Measurements from ENCODE around the gene MTMR3. TPM values are rescaled to one million over a fixed set of nuclear protein-coding genes. Genes with fewer than 3 reads are reported as not detected.

Gene MTMR3
- total RNA-seq, 2 experiments from 2014 or later, result 12.2 to 14.0 TPM

DNA sequence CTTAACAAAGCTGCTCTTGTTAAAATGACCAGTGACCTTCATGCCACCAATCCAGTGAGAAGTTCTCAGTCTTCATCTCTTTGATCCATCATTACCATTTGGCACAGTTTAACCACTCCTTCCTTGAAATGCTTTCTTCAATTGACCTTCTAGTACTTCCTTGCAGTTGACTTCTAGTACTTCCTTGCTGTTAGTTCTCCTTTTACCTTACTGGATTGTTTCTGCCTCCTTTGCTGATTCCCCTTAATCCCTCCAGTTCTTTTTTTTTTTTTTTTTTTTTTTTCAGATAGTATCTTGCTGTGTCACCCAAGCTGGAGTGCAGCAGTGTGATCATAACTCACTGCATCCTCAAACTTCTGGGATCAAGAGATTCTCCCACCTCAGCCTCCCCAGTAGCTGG lies 131.3 kb downstream of the MTMR3 start:
- ChIA-PET CTCF (interaction anchor here (1.8 kb wide), 1 partner anchor 9 kb away, joined by 5 read pairs; no protein-coding TSS in a partner anchor), POLR2A (no interaction called here)

DNA sequence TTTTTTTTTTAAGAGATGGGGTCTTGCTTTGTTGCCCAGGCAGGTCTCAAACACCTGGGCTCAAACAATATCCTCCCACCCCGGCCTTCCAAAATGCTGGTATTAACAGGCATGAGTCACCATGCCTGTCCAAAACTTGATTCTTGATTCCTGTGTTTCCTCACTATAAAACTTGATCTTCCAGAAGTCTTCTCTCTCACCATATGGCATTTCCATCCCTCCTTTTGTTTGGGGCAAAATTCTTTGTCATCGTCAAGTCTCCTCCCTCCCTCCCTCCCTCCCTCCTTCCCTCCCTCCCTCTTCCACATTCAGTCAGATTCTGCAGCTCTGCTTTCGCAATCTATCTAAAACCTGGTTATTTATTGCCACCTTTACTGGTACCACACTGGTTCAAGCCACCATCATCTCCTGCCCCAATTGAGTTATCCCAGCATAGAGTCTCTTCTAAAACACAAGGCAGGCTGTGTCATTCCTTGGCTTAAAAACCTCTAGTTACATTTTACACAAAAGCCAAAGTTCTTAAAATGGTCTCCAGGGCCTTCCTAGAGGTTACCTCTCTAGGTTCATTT lies 132.3 kb downstream of the MTMR3 start:
- POLR2A ChIA-PET, result no interaction called here
- CTCF ChIA-PET, result interaction anchor here (1.8 kb wide), 1 partner anchor 10 kb away, joined by 5 read pairs; no protein-coding TSS in a partner anchor

DNA sequence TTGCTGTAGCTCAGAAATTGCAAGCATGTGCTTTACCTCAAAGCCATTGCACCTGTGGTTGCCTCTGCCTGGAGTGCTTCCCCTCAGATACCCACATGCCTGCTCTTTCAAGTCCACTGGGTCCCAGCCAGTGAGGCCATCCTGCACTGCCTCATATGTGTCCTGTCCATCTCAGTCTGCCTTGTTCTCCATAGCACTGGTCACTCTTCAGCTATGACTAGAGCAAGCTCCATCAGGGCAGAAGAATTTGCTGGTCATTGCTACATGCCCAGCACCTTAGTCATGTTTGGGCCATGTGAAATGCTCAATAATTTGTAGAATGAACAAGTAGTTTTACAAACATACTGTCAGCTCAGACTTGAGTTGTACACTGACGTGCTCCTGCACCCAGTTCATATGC lies 132.9 kb downstream of the MTMR3 start:
- ChIA-PET CTCF (no interaction called here), POLR2A (no interaction called here)

DNA sequence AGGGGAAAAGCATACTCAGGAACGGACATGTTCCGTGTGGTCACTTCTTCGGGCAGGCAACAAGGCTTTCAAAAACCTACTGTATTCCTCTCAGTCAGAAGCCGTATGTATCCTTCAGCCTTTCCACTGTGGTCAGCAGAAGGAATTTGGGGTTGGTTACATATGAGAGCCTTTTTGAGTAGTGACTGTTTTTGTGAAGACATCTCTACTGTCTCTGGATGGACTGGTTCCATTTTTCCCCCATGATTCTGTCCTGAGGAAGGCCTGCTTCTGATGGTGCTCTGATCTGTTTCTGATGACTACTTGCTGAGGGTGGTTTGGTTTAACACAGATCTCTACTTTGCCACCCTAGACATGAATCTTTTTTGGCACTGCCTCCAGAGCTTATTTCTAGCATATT lies 133.6 kb downstream of the MTMR3 start:
- POLR2A ChIA-PET, result no interaction called here
- CTCF ChIA-PET, result no interaction called here

DNA sequence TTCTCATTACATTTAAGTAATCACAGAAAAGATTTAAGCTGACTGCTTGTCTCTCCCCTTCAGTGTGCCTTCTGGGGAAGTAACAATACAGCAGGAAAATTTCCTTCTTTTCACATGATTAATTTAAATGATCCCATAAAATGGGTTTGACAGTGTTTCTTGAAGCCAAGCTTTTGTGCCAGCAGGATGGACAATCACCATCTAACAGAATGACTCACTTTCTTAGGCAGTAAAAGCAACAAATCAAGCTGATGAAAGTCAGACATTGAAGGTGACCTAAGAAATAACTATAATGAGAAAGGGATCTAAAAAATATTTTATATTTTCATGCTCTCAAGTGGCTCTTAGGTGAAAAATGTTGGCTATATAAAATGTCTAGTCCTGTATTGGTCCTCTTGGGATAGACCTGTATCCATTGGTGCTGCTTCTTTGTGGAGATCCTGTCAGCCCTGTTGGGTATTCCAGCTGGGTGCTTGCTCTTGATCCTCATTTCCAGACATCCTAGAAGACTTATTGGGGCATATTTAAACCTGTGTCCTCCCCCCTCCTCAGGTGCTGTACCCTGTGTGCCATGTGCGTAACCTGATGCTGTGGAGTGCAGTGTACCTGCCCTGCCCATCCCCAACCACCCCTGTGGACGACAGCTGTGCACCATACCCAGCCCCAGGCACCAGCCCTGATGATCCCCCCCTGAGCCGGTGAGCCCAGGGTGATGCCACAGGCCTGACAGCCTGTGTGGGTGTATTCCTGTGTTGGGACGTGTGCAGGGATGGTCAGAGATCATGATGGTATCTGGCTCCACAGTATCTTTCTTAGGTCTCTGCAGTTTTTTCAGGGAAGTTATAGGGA lies 134.6 kb downstream of the MTMR3 start:
- POLR2A ChIA-PET, result no interaction called here
- CTCF ChIA-PET, result no interaction called here

DNA sequence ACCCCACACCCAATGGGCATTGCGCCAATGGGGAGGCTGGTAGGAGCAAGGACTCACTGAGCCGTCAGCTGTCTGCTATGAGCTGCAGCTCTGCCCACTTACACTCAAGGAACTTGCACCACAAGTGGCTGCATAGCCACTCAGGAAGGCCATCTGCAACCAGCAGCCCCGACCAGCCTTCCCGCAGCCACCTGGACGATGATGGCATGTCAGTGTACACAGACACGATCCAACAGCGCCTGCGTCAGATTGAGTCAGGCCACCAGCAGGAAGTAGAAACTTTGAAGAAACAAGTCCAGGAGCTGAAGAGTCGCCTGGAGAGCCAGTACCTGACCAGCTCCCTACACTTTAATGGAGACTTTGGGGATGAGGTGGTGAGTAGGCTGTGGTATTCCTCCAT lies 137.5 kb downstream of the MTMR3 start:
- ChIA-PET POLR2A (no interaction called here), CTCF (no interaction called here)

DNA sequence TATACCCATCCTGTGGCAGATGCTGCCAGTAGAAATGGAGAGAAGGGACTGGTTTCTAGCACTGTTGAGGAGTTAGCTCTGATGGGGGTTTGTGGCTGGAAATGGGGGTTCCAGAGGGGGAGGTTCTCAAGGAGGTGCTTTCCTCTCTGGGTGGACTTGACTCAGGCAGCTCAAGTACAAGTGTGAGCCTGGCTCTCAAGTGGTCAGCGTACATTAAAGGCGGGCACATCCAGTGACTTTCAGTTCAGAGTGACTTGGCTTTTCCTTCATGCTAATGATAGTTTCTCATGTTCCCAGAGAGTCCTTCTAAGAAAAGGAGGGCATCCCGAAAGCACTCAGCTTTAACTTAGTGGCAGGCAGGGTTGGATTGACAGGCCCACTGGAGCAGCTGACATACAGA lies 138.4 kb downstream of the MTMR3 start:
- ChIA-PET CTCF (no interaction called here), POLR2A (no interaction called here)

DNA sequence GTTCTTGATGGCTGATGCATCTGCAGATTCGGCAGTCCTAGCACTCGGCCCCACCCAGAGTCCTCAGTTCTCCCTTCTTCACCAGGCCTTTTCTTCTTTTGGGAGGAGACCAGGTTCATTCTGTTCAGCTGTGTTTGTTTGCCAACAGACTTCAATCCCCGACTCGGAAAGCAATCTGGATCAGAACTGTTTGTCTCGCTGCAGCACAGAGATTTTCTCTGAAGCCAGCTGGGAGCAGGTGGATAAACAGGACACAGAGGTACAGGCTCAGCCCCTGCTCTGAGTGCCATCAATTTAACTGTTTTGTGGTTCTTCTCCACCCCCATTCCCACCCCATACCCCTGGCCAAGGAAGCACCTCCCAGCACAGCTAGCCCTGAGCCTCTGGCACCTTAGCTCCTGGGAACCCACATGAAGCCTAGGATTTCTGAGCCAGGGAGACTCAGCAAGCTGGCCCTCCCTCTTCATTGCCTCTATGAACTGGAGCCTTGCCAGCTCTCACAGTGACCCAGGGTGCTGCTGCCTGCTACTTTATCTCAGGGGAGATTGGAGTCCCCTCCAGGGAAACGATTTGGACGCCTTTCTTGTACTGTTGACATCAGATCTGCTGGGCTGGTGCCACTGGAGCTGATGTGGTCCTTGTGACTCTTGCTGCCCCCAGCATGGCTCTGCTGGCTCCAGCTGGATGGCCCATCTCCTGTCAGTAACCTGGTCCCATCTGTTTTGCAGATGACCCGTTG lies 139.1 kb downstream of the MTMR3 start:
- ChIA-PET POLR2A (no interaction called here), CTCF (no interaction called here)

DNA sequence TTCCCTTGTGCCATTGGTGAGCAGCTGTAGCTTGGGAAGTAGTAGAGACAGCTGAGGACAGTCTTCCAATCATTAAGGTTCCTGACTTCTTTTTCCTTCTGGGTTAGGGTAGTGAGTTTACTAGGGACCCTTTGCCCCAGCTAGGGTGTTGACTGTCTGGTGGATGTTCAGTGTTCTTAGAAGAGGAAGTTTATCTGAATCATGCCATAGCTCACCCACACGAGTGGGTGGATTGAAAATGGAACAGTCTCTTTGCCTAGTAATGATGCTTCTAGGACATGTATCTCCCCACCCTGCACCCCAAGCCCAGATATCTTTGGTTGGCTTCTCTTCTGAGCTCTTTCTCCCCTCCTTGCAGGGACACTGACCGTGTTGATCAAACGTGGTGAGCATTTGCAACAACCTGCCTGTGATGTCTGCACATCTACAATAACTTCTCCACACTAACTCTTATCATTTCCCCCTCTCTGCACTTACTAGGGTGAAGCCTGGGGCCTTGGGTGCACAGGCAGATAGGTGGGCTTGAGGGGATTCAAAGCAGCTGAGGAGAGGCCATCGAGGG lies 140.2 kb downstream of the MTMR3 start:
- ChIA-PET CTCF (no interaction called here), POLR2A (interaction anchor here (0.7 kb wide), 1 partner anchor 495 kb away, joined by 3 read pairs; no protein-coding TSS in a partner anchor)

DNA sequence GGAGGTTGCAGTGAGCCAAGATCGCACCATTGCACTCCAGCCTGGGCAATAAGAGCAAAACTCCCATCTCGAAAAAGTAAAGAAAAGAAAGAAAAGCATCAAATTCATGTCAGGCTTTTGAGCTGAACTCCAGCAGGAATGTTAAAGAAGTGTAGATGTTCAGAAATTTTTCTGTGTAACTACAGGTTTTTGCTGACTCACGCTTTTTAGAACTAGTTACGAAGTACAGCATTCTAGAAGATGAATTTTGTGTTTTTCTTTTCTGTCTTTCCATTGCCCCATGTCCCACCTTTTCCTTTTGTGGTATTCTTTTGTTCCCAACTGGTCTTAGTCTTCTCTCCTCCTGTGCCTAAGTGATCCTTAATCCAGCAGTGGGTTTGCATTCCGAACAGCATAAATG lies 141.3 kb downstream of the MTMR3 start:
- POLR2A ChIA-PET, result no interaction called here
- CTCF ChIA-PET, result no interaction called here

DNA sequence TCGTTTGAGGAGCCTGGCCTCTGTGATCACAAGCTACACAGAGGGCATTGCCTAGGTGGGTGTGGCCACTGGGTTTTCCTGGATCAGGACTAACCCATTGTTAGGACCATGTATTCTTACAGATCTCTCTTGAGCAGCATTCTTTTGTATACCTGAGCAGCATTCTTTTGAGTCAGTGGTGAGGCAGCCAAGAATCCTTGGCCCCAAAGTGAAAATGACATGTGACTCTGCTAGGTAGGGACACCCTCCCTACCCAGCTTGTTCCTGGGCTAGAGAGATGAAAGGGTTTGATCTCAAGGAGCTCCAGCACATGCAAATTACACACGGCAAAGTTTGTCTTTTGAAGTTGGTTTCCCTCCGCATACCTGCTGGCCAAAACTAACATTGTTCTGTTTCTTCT lies 142.2 kb downstream of the MTMR3 start:
- POLR2A ChIA-PET, result no interaction called here
- CTCF ChIA-PET, result no interaction called here

DNA sequence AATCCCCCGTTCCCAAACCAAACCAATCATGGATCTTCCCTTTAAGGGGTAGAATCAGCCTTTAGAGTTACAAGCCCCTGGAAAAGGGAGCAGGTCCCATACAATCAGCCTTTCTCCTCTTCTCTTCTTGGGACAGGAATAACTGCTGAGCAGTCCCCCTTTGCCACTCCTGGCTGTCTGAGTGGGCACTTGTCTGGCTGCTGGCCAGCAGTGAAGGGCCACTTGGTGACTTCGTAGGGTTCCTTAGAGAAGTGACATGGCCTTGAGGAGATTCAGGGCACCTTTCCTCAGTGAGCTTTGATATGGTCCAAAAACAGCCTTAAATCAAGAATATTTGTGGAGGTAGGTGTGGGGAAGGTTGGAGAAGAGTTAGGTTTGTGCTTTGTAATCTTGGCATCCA lies 143.8 kb downstream of the MTMR3 start:
- ChIA-PET CTCF (no interaction called here), POLR2A (no interaction called here)

DNA sequence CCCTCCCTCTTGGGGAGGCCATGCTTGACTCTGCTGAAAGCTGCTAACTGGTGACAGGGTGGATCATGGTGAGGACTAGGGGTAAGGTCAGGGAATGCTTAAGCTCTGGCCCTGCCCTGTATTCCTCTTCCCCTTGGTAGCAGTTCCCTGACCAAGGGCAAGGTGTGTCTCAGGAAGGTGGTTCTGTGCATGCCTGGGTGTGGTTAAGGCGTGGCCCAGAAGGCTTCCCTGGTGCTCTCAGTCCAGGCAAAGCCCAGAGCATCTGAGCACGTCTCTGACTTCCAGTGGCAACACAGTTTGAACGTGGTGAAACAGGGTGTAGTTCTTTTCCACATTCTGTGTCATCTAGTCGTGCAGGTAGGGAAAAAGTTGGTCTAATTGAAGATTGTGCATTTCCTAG lies 144.2 kb downstream of the MTMR3 start:
- CTCF ChIA-PET, result no interaction called here

DNA sequence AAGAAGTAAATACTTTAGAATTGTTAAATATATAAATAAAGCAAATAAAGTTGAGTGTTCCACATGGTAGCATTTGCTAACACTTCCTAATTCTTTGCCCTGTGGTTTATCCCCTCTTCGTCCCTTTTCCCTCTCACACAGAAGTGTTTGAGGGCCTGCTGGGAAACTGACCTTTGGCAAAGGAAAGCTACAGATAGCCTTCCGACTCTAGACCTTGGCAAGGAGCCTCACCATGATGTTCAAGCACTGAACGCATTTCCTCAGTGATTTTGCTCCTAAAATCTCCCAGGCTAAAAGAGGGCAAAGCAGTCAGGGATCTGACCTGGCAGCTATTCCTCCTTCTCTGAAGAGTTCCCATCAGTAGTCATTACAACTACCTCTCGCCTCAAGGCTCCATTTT lies 144.8 kb downstream of the MTMR3 start:
- ChIA-PET CTCF (no interaction called here), POLR2A (no interaction called here)

More for the DNA sequence above, 144.2 kb downstream of the MTMR3 start:
- POLR2A ChIA-PET, result no interaction called here

DNA sequence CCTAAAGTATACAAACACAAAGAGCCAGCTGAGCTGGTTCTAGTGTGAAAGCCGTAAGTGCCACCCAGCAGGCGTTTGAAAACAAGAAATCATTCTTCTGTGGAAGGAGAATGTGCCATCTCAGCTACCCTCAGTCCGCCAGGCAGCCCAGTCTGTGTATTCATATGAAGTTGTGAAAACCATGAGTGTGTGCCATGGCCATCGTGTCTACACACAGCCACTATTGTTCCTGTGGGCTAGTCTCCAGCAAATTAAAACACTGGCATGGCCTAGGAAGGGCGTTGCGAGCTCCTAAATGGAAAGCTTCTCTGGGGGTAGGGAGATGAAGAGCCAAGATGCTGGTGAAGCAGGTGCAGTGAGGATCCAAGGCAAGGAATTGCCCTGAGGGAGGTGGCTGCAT lies 145.8 kb downstream of the MTMR3 start:
- ChIA-PET POLR2A (no interaction called here), CTCF (interaction anchor here (0.9 kb wide), 1 partner anchor 14 kb away, joined by 3 read pairs; no protein-coding TSS in a partner anchor)

DNA sequence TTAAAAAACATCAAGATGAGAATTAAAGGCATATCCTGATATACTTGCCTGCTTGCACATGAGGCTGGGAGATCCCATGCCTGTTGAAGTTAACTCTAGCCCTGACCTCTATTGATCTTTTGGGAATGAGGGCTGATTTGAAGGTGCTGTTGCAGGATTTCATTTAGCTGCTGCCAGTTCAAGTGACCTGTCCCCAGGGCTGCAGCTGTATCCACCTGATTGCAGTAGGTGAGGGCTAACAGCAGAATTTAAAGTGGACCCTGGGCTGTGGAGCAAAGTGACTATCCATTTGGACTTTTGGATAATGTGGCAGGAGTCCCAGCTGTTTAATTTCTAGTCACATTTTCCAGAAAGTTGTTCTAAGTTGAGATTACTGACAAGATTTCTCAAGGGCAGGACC lies 146.5 kb downstream of the MTMR3 start:
- POLR2A ChIA-PET, result no interaction called here
- CTCF ChIA-PET, result interaction anchor here (0.9 kb wide), 1 partner anchor 13 kb away, joined by 3 read pairs; no protein-coding TSS in a partner anchor

DNA sequence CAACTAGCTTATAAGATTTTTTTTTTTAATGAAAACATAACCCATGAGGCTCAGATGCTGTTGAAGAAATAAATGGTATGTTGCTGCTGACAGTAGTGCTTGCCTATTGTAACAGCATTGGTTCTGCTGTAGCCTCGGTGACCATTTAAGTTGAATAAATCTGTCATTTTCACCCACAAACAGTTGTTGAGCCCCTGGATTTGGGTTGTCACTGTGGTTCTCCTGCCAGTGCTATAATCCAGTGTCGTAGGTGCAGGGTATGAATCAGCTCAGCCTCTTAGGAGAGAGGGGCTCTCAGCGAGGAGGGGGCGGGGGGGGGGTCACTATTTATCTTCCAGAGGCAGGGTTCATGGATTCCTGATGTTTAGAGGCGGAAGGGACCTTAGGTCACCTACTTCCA lies 147.4 kb downstream of the MTMR3 start:
- ChIA-PET POLR2A (no interaction called here), CTCF (no interaction called here)

DNA sequence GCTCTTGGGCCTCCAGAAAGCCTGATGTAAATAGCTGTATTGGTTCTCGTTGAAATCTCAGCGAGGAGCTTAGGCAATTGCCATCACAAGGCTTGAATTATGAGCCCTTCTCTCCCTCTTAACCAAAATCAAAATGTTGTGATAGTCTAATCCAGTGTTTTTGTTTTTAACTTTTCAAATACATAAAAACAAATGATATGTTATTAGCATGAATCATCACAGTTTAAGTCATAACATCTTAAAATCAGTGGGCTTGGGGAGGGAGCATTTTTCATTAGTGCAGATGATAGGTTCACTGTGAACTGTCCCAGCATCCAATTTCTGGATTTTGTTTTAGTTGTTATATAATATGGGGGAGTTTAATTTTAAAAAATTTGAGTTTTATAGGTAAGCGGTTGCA lies 148.4 kb downstream of the MTMR3 start:
- ChIA-PET CTCF (no interaction called here), POLR2A (no interaction called here)

DNA sequence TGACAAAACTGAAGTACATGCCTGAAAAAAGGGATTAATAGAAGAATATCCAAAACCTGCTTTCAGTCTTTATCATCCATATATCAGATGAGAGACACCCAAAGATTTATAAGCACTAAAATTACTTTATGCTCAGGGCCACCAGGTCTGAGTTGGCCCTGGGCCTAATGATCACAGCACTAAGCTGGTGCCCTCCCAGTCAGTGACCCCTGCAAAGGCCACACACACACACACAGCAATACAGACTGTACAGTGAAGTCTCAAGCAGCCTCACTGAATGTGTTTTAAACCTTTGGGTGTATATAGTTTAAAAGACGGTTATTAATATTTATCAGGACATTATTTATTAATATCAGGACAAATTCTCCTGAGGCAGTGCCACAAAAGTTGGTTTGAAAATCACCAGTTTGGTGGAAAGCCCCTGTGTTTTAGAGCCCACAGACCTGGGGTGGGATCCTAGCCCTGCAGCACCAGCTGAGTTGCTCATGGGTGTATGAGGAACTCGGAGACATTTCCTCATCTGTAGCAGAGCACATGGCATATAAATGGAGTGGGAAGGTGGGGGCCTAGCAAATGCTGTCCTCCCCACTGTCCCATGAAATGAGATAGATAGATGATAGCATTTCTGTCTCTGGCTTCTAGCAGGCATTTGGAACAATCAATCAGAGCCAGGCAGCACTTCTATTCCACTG lies 148.9 kb downstream of the MTMR3 start:
- ChIA-PET POLR2A (no interaction called here), CTCF (no interaction called here)

DNA sequence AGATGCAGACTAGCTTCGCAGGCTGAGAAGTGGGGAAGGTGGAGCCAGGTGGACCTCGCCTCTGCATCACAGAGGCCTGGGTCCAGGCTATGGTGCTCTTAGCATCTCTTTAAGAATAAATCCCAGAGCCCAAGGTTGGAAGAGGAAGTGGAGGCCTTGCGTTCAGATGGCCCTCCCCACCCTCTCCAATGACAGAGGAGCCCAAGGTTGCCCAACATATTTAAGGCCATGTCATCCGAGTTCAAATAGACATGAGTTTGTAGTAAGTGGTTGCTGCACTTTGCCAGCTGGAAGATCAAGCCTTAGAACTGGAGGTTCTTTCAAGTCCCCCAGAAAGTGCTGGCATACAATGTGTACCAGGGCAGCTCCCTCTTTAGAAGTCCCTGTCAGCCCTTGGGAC lies 150.2 kb downstream of the MTMR3 start:
- ChIA-PET CTCF (no interaction called here), POLR2A (no interaction called here)

All from activated CD8-positive, alpha-beta memory T cell treated with anti-CD3 and anti-CD28 coated beads for 36 hours (primary cell).